Epithelial cell of prostate (primary cell): ENCODE measurements around the gene THSD4.
A peak's percentile ranks its signal among the peaks of the same experiment; 100 is the strongest.

Experiments used
- DNase-seq: peaks from one replicate; pipeline ENCODE4 v3.0.0-alpha.2; 2011; ENCODE audit warnings: low read depth, low spot score
- H3K27ac ChIP-seq: fragments of 450-650 bp; 2 replicates; pipeline ENCODE4 v1.5.1; 2017; ENCODE audit warnings: mild to moderate bottlenecking

THSD4 gene

GRCh38 chr15:71494563-71495397 is 379.5 kb downstream of the THSD4 start:
- no peak for DNase-seq
- no peak overlapping the region for H3K27ac ChIP-seq

DNA sequence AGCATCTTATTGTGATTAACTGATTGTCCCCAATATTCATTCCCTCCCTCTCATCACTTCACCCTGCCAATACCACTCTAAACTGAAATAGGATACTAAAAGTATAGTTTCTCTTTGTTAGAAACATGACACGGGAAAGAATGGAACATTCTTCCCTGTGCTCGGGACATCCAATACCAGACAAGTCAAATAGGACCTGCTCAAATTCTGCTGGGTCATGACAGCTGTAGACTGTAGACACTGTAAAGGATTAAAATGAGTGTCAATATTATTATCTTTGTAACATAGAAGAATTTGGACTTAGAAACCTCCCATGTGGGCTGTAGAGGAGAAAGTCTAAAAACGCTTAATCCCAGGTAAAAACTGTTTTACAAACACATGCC is 380.1 kb downstream of the THSD4 start:
- DNase-seq, result no peak
- peak overlapping the region; percentile 58 for H3K27ac ChIP-seq

- no peak for DNase-seq
Observed at GRCh38 chr15:71496336-71496955, 381.2 kb downstream of the THSD4 start.

DNA sequence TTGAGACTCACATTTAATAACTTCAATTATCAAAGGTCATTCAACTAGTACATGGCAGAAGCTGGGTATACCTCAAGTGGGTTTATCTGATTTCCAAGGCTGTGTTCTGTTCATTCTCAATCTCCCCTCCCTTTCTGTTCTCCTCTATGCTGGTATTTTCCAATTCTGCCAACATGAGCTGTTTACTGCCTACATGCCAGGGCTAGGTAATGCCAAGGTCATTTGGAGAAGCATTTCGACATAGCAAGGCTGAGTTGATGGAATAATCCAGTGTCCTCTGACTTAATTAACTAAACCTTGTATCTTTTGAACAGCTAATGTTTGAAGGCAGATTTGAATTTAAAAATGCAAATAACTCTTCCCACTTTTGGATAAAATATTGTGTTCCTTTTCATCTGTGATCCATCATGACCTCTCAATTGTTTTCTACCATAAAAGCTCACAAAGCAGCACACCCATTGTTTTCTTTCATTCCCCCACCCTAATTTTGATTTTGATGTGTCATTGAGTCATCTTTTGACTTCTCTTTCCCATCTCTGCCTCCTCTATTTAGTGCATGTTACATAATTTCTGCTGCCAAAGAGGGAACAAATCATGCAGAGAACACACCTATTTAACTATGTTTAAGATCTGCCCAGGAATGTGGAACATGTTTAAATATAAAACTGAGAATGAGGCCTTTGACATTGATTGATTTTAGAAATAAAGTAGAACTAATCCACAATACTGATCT is 386.2 kb downstream of the THSD4 start:
- no peak for DNase-seq
- H3K27ac ChIP-seq, result no peak overlapping the region

More at GRCh38 chr15:71496336-71496955, 381.2 kb downstream of the THSD4 start:
- peak overlapping the region; percentile 58 for H3K27ac ChIP-seq

DNA sequence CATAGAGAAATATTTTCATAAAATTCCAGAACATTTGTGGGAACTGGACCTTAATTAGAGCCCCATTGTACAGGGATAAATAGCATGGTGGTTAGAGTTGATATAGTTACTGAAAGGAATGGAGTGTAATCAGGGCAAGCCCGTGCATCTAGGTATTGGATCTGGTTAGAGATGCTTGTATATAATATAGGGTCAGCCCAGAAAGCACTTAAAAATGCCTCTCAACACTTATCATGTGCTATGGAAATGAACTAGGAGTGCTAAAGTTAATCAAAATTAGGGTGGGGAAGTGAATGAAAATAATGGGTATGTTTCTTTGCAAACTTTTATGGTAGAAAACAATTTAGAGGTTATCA is 386.8 kb downstream of the THSD4 start:
- DNase-seq, result no peak
- no peak overlapping the region for H3K27ac ChIP-seq

- no peak overlapping the region for H3K27ac ChIP-seq
- DNase-seq, result no peak
Observed at GRCh38 chr15:71505962-71506361, 390.7 kb downstream of the THSD4 start.

DNA sequence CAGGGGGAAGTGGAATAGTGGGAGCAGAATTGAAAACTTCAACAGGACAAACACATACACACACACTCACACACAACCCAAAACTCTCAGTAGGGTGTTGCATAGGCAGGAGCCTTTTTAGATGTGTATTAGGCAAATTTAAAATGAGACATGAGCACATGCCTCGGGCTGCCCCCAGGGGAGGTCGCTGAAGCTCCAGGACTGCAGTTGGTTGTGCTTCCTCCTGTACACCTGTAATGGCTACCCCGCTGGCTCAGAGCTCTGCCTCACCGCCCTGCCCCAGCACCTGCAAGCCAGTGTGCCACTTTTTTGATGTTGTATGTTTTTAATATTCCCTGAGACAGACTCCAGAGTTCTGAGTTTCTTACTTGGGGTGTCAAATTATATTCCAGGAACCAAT is 391.7 kb downstream of the THSD4 start:
- no peak for DNase-seq
- no peak overlapping the region for H3K27ac ChIP-seq

- H3K27ac ChIP-seq, result no peak overlapping the region
- peak; percentile 45 for DNase-seq
Observed at GRCh38 chr15:71508081-71508682, 392.9 kb downstream of the THSD4 start.

GRCh38 chr15:71509139-71509538 is 393.9 kb downstream of the THSD4 start:
- no peak for DNase-seq
- no peak overlapping the region for H3K27ac ChIP-seq

DNA sequence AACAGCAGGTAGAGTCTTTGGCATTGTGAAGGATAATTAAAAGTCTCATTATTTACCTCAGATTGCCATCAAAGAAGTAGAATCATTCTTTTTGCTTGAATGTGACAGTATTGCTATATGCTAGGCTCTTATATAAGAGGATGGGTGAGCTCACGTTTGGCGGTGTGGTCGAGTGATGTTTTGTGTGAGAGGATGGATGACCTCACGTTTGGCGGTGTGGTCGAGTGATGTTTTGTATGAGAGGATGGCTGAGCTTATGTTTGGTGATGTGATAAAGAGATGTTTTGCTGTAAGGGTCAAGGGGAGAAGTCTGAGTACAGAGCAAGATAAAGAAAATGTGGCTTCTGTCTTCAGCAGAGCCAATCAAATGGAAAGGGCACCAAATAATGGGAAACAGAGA is 395.5 kb downstream of the THSD4 start:
- H3K27ac ChIP-seq, result no peak overlapping the region
- DNase-seq, result no peak

- H3K27ac ChIP-seq, result no peak overlapping the region
- no peak for DNase-seq
Observed at GRCh38 chr15:71511796-71512681, 396.8 kb downstream of the THSD4 start.

DNA sequence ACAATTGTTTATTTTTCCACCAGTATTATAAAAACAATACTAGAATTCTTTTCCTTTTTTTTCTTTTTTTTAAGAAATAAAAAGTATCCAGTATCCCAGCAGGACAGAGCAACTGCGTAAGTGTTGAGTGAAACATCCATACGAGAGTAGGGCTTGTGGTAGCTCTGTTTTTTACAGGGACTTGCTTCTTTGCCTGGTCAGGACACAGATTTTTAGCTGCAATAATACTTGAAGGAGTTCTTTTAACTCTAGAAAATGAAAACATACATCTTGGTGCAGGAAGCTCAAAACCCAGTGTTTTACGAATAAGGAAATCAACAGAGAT is 397.4 kb downstream of the THSD4 start:
- no peak for DNase-seq
- no peak overlapping the region for H3K27ac ChIP-seq

GRCh38 chr15:71515375-71516186 is 400.3 kb downstream of the THSD4 start:
- DNase-seq, result no peak

DNA sequence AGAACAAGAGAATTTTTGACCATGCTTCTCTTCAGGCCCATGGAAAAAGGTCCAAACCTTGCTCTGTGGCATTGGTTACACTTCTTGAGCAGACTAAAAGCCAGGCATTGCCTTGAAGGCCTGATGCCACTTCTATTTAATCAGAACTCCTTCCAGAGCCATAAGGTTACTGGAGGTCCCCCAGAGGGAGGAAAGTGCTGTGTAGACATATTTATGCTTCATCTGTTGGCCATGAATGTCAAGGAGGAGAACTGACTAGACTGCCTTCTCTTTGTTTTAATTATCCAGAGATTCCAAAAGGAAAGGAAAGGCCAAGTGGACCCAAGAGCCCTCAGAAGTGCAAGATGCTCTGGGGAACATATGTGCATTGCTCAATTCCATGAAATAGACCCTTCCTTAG is 402.5 kb downstream of the THSD4 start:
- no peak for DNase-seq
- H3K27ac ChIP-seq, result no peak overlapping the region

More at GRCh38 chr15:71515375-71516186, 400.3 kb downstream of the THSD4 start:
- peak overlapping the region; percentile 17 for H3K27ac ChIP-seq

DNA sequence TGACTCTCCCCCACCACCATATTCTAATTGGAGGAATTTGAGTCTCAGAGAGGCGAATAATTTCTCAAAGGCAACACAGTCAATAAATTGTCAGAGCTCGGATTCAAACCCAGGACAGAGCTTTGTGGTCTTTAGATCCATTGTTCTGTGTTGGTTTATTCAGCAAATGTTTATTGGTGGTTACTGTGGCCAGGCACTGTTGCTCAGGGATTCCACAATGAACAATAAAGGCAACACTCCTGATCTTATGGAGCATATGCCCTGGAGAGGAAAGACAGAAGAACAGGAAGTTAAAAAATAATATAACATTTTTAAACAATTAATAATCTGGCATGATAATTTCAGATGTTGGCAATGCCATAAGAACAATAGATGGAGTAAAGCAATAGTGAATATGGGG is 403.4 kb downstream of the THSD4 start:
- H3K27ac ChIP-seq, result no peak overlapping the region
- no peak for DNase-seq

GRCh38 chr15:71526060-71526820 is 411.0 kb downstream of the THSD4 start:
- DNase-seq, result no peak

DNA sequence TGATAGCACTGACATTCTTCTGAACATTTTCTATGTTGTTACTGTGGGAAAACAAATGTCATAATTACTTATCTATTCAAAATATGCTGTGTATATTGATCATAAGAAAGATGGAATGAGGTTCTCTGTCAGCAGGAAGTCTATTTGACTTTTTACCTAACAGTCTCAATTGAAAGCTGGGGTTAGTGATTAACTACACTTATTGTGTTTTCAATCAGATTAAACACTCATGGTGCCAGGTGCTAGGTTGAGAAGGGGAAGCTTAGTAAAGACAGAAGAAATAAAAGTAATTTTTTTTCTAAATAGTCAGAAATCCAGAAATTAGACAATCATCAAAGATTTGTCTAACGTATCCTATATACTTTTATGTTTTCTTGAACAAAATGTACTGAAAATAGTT is 414.1 kb downstream of the THSD4 start:
- no peak overlapping the region for H3K27ac ChIP-seq
- DNase-seq, result no peak

More at GRCh38 chr15:71526060-71526820, 411.0 kb downstream of the THSD4 start:
- no peak overlapping the region for H3K27ac ChIP-seq

DNA sequence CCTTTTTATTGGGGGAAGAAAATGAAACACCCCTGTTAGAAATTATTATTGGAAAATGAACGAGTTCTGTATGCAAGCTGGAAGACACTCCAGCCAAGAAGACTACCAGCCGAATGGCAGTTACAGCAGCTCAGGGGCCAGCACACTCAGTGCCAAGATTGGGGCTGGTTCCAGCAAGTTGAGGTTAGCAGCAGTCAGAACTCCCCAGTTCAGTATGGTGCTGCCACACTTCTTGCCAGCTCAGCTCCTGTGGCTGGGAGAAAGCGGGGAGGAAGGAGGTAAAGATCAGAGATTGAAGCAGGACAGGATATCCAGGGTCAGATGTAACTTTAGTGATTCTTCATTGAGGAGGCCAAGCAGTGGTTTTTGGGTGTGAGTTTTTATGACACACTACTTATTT is 414.8 kb downstream of the THSD4 start:
- DNase-seq, result no peak
- H3K27ac ChIP-seq, result no peak overlapping the region
